Stimulated activated naive B cell treated with anti-CD40 and anti-IgM and Interleukin-4, amounts not matched to agents 10 μg/mL and 1 μg/mL and 100 μg/mL, for 72 hours (primary cell): ENCODE results near the gene HOXD11.
A peak's percentile ranks its signal among the peaks of the same experiment; 100 is the strongest.

Experiments used
- ATAC-seq, 2 donors: fragments of 150-1000 bp; cut with Tn5 transposase; replicated peaks; 2 replicates each; pipeline ENCODE4 v1.10.0; 2021; ENCODE audit warnings: moderate library complexity in 1 of 2
- DNase-seq: peaks from one replicate; pipeline ENCODE4 v3.0.0; 2021
- H3K27ac Mint-ChIP-seq: one replicate; pipeline ENCODE4 v1.8.0; 2022; ENCODE audit warnings: mild to moderate bottlenecking, mixed read lengths
- H3K27me3 Mint-ChIP-seq, 2 donors: one replicate each; pipeline ENCODE4 v1.8.0; 2022; ENCODE audit warnings: mixed read lengths in 2 of 2
- H3K36me3 Mint-ChIP-seq, 2 donors: one replicate each; pipeline ENCODE4 v1.8.0; 2022; ENCODE audit warnings: mixed read lengths in 2 of 2, mild to moderate bottlenecking in 1 of 2
- H3K4me1 Mint-ChIP-seq, 2 donors: one replicate each; pipeline ENCODE4 v1.8.0; 2022; ENCODE audit warnings: mixed read lengths in 2 of 2, mild to moderate bottlenecking in 1 of 2
- H3K4me3 Mint-ChIP-seq, 2 donors: one replicate each; pipeline ENCODE4 v1.8.0; 2022; ENCODE audit warnings: mild to moderate bottlenecking in 2 of 2, mixed read lengths in 2 of 2, moderate library complexity in 1 of 2
- H3K9me3 Mint-ChIP-seq, 2 donors: one replicate each; pipeline ENCODE4 v1.8.0; 2022; ENCODE audit warnings: mixed read lengths in 2 of 2, mild to moderate bottlenecking in 1 of 2

The HOXD11 gene

DNA sequence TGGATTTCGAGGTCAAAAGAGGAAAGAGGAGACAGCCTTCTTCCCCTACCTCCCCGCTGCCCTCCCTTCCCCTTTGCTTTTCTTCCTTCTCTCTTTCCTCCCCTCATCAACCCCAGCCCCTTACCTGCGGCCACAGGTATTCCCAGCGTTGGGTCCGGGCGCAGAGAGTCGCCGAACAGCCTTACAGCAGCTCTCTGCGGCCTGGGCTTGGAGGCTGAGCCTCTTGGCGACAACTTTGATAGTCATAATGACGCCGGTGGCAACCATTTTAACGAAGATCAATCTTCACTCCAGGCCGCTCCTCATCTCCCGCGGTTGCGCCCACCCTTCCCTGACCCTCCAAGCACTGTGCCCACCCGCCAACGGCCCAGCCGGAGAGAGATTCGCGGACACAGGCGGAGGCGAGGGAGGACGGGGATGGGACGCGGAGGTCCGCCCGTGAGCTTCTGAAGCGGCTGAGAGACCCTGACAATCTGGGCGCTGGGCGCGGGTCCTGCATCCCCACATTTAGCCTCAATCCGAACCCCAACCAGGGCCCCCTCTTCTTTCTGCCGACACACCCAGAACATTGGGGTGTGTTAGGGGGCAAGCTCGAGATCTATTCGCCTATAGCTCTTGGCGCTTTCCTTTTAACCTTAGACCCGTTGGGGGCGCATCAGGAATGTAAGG lies 21.8 kb upstream of the HOXD11 start:
- Mint-ChIP-seq H3K9me3 (peaks cover 0 to 7% of the 10 kb centered on the region in 2 donors), H3K36me3 (peaks cover 9 to 11% of the 10 kb centered on the region in 2 donors), H3K4me3 (peak overlapping the region in 1 of 2 donors; percentile 56), H3K27me3 (peaks cover 76 to 85% of the 10 kb centered on the region in 2 donors), H3K4me1 (peaks cover 3 to 13% of the 10 kb centered on the region in 2 donors), H3K27ac (peak overlapping the region; percentile 90)
- ATAC-seq (no peak), DNase-seq (no peak)

DNA sequence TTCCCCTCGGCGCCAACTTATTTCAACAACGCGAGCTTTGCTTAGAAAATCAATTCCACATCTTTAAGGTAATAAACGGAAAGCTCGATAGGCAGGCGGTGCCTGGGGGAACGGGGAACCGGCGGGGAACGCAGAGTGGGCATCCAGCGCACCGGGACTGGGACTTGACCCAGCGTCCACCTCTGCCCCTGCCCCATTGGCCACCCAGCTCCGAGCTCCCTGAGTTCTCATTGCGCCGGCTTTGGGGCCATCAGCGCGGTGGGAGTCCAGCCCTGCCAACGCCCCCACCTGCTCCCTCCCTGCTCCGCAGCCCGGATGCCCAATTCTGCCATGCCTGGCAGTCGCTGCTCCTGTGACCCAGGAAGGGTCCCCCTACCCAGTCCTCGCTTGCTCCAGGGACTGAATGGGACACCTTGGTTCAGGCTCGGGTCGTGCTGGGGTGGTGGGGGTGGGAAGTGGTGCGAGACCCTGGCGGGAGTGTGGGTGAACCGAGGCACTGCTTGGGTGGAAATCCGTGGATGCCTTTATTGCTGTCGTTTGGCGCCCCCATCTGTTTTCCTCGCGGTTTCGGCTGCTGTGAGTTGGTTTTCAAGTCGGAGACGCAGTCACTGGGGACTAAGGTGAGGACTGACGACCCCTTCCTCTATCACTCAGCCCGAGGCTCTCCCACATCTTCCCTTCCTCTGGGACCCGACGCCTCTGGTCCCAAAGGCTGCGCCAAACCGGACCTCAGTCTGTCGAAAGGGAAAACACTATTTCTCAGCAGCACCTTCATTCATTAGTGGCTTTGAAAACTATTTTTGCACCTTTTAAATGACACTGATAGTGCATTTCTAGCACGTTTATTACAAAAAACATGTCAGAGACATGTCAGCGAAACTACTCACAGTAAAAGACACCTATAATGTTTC lies 21.0 kb upstream of the HOXD11 start:
- ATAC-seq (no peak), DNase-seq (no peak)
- Mint-ChIP-seq H3K36me3 (peaks cover 8 to 11% of the 10 kb centered on the region in 2 donors), H3K27ac (peak overlapping the region; percentile 65), H3K27me3 (peaks cover 76 to 85% of the 10 kb centered on the region in 2 donors), H3K4me3 (no peak overlapping the region), H3K9me3 (peaks cover 0 to 10% of the 10 kb centered on the region in 2 donors), H3K4me1 (peaks cover 3 to 13% of the 10 kb centered on the region in 2 donors)

DNA sequence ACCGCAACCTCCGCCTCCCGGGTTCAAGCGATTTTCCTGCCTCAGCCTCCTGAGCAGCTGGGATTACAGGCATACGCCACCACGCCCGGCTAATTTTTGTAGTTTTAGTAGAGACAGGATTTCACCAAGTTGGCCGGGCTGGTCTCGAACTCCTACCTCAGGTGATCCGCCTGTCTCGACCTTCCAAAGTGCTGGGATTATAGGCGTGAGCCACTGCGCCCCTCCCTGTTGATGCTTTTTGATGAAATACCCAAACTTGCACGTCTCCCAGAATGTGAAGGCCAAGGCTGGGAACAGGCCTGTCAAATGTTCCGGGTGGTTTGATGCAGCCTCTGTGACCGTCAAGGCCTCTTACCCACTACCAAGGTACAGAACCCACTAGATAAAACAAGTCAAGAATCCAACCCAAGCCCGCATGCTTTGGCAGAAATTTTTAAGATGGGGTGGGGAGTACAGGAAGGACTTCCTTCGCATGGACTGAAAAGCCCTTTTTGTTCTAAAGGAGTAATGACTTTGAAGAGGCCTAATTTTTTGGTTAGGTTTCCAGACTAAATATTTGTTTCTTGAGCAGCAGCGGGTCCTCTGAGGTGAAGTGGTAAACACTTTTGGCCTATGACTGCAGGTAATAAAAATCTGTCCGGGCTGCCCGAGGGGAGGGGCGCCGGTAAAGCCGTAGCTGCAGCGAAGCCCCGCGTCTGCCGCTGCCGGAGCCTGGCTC lies 19.6 kb upstream of the HOXD11 start:
- DNase-seq = no peak
- Mint-ChIP-seq H3K36me3 (peaks cover 8 to 11% of the 10 kb centered on the region in 2 donors), H3K4me1 (peaks cover 8 to 20% of the 10 kb centered on the region in 2 donors), H3K27ac (peak overlapping the region; percentile 88), H3K4me3 (no peak overlapping the region), H3K9me3 (peaks cover 0 to 10% of the 10 kb centered on the region in 2 donors), H3K27me3 (peaks cover 80 to 91% of the 10 kb centered on the region in 2 donors)
- ATAC-seq = no peak

DNA sequence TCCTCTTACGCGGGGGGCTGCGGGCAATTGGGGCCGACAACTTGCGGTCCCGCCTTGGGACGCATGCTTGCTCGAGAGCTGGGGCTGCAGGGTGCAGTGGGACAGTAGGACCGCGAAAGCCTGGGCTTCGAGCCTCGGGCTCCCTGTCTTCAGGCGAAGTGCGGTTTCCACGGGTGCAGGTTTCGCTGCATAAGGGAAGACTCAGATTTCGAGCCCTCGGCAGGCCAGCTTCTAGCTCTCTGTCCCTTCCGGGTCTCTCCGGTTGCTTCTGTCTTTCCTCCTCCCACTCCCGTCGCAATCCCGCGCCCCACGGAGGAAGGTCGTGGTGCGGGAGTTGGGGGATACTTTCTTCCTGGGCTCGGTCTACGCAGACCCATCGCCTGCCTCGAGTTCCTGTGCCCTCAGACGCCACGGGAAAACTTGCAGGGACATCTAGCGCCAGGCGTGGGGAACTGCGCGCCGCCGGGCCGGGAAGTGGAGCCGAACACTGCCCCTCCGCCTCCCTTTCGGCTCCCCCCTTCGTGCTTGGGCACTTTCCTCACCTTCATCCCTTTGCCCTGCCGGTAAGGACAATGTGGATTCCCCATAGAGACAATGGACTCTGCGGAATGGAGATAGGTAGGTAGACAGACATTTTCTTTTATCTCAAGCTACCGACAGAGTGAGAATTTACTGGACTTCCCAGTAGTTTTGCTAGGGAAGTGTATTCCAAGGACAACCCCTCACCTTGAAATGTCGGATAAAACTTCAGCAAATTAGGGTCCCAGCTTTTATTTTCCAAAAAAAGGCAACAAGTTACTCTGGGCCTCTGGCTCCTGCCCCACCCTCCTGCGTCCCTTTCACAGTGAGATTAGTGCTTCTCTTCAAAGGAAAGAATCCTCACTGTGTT lies 18.8 kb upstream of the HOXD11 start:
- H3K4me1 Mint-ChIP-seq = peaks cover 8 to 15% of the 10 kb centered on the region in 2 donors
- peak overlapping the region; percentile 55 to 57 for H3K4me3 Mint-ChIP-seq
- DNase-seq = no peak
- H3K36me3 Mint-ChIP-seq = peaks cover 5 to 8% of the 10 kb centered on the region in 2 donors
- H3K9me3 Mint-ChIP-seq = peaks cover 0 to 7% of the 10 kb centered on the region in 2 donors
- H3K27ac Mint-ChIP-seq = peak overlapping the region; percentile 88
- peaks cover 77 to 89% of the 10 kb centered on the region in 2 donors for H3K27me3 Mint-ChIP-seq
- ATAC-seq = no peak

DNA sequence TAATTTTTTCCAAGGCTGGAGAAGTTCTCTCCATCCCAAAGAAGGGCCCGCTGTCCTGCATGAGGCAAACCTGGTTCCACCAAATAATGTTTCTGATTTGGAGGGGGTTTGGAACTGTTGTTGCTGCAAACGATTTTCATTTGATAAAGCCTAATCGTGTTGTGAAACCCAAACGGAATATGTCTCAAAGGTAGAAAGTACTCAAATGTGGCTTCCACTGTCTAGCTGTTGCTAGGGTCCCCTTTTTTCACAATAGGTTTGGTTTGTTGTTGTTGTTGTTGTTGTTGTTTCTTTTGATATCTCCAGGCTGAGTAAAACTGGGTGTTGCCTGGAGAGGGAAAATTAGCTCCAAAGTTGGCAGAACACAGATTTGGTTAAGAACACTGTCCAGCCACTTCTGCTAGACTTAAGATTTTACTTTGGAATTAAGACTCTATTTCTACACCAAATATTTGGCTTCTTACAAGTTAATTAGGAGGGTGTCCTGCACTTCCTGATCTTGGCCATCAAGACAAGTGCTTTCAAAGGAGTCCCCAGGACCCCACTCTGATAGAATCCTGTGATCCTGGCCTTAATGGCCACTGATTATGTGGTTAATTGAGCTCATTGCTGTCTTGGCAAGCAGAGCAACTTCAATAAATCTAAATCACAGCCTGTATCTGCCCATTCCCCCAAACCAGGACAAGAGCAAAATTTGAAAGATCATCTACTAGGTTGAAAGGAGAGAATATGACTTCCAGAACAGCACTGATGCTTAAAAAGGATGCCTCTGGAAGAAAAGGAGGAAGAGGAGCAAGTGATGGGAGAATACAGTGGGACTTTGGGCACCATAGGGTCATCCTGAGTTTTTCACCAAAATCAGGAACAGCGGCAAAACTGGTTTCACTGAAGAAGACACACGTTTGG lies 17.9 kb upstream of the HOXD11 start:
- H3K27ac Mint-ChIP-seq = no peak overlapping the region
- H3K9me3 Mint-ChIP-seq = peaks cover 0 to 9% of the 10 kb centered on the region in 2 donors
- peaks cover 10 to 14% of the 10 kb centered on the region in 2 donors for H3K4me1 Mint-ChIP-seq
- ATAC-seq (no peak), DNase-seq (no peak)
- H3K36me3 Mint-ChIP-seq = peaks cover 5 to 8% of the 10 kb centered on the region in 2 donors
- no peak overlapping the region for H3K4me3 Mint-ChIP-seq
- peaks cover 78 to 89% of the 10 kb centered on the region in 2 donors for H3K27me3 Mint-ChIP-seq

DNA sequence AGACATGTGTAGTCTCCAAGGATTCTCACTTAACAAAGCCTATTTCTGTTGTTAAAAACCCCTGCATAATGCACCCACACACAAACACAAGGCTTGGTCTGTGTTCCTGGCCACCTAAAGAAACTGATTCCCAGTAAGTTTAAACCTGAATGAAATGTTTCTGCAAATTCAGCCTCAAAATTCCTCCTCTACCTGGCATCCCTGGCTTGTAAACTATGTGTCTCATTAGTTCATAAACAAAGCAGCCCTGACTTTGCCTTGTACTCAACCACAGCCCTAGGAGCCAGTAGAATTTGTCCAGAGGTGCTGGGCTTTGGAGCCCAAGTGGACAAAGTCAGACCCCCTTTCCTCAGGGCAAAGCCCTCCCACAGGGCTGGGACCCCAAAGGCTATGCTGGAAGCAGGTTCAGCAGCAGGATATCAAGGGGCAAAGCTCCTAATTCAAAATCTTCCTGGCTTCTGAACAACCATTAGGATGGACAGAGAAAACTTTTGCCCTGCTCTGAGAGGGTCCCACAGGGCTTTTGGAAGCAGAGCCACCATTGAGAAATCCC lies 17.2 kb upstream of the HOXD11 start:
- H3K36me3 Mint-ChIP-seq = peaks cover 4 to 5% of the 10 kb centered on the region in 2 donors
- no peak overlapping the region for H3K4me3 Mint-ChIP-seq
- H3K9me3 Mint-ChIP-seq = peaks cover 0 to 10% of the 10 kb centered on the region in 2 donors
- H3K27ac Mint-ChIP-seq = no peak overlapping the region
- DNase-seq (no peak), ATAC-seq (no peak)
- H3K27me3 Mint-ChIP-seq = peaks cover 78 to 89% of the 10 kb centered on the region in 2 donors
- peaks cover 10 to 14% of the 10 kb centered on the region in 2 donors for H3K4me1 Mint-ChIP-seq

DNA sequence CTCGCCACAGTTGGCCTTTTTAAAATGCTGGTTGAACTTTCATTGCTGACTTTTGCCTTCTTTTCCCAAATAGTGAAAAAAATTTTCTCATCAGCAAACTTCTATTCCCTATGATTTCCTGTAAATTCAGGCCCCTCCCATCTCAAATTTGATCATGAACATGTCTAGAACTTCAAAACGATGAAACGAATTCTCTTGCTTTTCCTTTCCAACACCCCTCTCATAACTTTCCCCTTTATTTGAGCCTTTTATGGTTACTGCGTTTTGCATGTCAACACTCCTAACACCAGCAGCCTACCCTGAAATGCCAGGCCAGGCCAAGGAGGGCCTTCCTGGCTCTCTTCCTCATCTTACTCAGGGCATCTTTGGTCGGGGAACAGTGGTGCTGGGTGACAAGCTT lies 16.2 kb upstream of the HOXD11 start:
- peak overlapping the region; percentile 1 for H3K27ac Mint-ChIP-seq

DNA sequence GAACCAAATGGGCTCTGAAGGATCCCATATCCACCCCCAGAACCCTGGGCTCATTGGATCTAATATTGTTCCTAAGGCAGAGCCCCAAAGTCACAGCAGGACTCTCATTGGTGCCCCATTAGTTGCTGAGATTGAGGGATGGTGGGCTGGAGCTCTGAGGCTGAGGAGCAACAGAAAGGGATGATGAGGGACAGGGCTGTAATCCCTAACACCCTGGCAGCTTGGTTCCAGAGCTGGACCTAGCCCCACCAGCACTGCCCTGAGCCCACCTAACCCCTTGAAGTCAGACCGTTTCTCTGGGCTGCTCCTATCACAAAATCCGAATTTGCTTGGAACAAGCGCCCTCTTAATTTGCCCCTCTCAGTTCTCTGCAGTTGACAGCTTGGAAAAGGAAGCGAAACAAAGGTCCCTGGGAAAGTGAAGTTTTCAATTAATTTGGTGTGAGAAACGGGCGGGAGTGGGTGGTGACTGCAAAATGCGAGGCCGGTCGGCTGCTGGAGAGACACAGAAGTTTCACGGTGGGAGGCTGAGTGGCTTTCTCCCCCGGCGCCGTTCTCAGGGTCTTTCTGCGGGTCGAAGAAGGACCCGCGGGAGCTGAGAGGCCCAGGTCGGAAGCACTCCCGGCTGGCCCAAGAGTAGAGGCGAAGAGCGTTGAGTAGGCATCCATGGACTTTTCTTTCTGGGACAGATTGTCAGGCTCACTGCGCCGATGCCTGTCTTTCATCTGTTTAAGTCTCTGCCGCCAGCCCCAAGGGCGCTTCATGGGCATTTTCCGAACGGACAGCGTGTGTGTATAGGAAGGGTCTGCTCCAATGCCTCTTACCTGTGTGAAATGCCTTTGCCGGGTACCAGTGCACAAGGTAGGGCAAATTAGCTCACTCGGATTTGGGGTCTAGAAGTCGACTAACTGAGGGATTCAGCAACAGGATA lies 15.5 kb upstream of the HOXD11 start:
- H3K36me3 Mint-ChIP-seq = peaks cover 0 to 5% of the 10 kb centered on the region in 2 donors
- DNase-seq = no peak
- no peak for ATAC-seq
- H3K27me3 Mint-ChIP-seq = peaks cover 74 to 86% of the 10 kb centered on the region in 2 donors
- H3K4me3 Mint-ChIP-seq = peak overlapping the region; percentile 4 to 60
- peaks cover 10 to 16% of the 10 kb centered on the region in 2 donors for H3K4me1 Mint-ChIP-seq
- peaks cover 0 to 8% of the 10 kb centered on the region in 2 donors for H3K9me3 Mint-ChIP-seq
- H3K27ac Mint-ChIP-seq = peak overlapping the region; percentile 84

More for the DNA sequence above, 16.2 kb upstream of the HOXD11 start:
- H3K4me1 Mint-ChIP-seq = peaks cover 8 to 14% of the 10 kb centered on the region in 2 donors
- no peak for DNase-seq
- H3K36me3 Mint-ChIP-seq = peaks cover 0 to 5% of the 10 kb centered on the region in 2 donors
- peaks cover 79 to 88% of the 10 kb centered on the region in 2 donors for H3K27me3 Mint-ChIP-seq
- peaks cover 0 to 8% of the 10 kb centered on the region in 2 donors for H3K9me3 Mint-ChIP-seq
- no peak for ATAC-seq
- no peak overlapping the region for H3K4me3 Mint-ChIP-seq

DNA sequence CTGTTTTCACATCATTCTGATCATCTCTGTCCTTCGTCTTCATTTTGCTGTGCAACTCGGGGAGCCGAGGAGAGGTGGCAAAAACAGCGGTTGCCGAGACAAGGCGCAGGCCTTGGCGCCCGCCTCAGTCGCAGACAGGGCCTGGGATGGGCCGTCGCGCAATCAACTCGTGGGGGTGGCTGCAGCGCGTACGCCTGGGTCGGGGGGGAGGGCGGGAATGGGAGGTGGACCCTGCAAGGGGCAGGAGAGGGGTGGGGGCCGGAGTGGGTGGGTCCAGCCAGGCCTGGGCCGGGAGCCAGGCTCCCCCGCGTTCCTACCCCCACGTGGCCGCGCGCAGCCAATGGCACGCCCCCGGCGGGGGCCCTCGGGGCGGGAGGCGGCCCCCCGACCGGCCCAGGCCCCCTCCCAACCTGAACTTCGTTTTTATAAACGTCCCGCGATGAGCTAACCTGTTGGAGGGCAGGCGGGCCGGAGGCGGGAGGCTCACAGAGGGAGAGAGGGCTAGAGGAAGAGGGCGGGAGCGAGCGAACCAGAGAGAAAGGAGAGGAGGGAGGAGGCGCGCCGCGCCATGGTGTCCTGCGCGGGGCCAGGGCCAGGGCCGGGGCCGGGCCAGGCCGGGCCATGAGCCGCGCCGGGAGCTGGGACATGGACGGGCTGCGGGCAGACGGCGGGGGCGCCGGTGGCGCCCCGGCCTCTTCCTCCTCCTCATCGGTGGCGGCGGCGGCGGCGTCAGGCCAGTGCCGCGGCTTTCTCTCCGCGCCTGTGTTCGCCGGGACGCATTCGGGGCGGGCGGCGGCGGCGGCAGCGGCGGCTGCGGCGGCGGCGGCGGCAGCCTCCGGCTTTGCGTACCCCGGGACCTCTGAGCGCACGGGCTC lies 14.6 kb upstream of the HOXD11 start, which contains the start of gene HOXD13:
Gene HOXD13 (plus strand): TSS at position 452 of the 875 bp plus-strand sequence. CDS start 170 bp downstream, at position 622.
- Mint-ChIP-seq H3K4me3 (peak within 1 kb of the TSS; percentile 30 to 66), H3K9me3 (peaks cover 0 to 6% of the 10 kb centered on the region in 2 donors), H3K36me3 (peaks cover 0 to 5% of the 10 kb centered on the region in 2 donors), H3K27me3 (peaks cover 71 to 86% of the 10 kb centered on the region in 2 donors), H3K27ac (peak within 1 kb of the TSS; percentile 84), H3K4me1 (peaks cover 14 to 25% of the 10 kb centered on the region in 2 donors)
- ATAC-seq (no peak), DNase-seq (no peak)

DNA sequence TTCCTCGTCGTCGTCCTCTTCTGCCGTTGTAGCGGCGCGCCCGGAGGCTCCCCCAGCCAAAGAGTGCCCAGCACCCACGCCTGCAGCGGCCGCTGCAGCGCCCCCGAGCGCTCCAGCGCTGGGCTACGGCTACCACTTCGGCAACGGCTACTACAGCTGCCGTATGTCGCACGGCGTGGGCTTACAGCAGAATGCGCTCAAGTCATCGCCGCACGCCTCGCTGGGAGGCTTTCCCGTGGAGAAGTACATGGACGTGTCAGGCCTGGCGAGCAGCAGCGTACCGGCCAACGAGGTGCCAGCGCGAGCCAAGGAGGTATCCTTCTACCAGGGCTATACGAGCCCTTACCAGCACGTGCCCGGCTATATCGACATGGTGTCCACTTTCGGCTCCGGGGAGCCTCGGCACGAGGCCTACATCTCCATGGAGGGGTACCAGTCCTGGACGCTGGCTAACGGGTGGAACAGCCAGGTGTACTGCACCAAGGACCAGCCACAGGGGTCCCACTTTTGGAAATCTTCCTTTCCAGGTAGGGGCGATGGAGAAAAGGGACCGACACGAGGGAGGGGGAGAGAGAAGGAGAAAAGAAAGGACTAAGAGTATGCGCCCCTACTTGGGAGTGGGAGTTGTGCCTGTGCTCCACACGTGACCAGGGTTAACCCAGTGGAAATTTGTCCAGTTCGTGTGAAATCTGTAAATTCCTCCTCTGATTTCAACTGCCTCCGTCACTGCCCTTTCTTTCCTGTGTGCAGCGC lies 13.8 kb upstream of the HOXD11 start:
- Mint-ChIP-seq H3K36me3 (peaks cover 0 to 5% of the 10 kb centered on the region in 2 donors), H3K9me3 (peaks cover 0 to 6% of the 10 kb centered on the region in 2 donors), H3K27ac (peak overlapping the region; percentile 84), H3K4me1 (peaks cover 21 to 27% of the 10 kb centered on the region in 2 donors), H3K4me3 (peak overlapping the region; percentile 30 to 66), H3K27me3 (peaks cover 71 to 84% of the 10 kb centered on the region in 2 donors)
- DNase-seq (no peak), ATAC-seq (no peak)
